Activated T-cell treated with anti-CD3 and anti-CD28 coated beads, Interleukin-2, amount 50 U/mL, for 72 hours (primary cell): ENCODE measurements around the gene PCBP3. TPM values are rescaled to one million over a fixed set of nuclear protein-coding genes. Genes with fewer than 3 reads are reported as not detected.

ENCODE experiments used
- ATAC-seq, 2 donors: fragments of 150-1000 bp; cut with Tn5 transposase; replicated peaks in 1 of 2; 2 replicates each; pipeline ENCODE4 v1.10.0; 2021; ENCODE audit warnings: moderate library complexity in 2 of 2, mild to moderate bottlenecking in 1 of 2
- DNase-seq, 2 donors: peaks; one replicate each; pipeline ENCODE4 v3.0.0; 2021 to 2022; ENCODE audit warnings: mixed read lengths in 1 of 2
- H3K27ac Mint-ChIP-seq: one replicate; pipeline ENCODE4 v1.8.0; 2022; ENCODE audit warnings: mild to moderate bottlenecking, moderate library complexity, mixed read lengths
- H3K27me3 Mint-ChIP-seq: one replicate; pipeline ENCODE4 v1.8.0; 2022; ENCODE audit warnings: low read depth, mixed read lengths
- H3K36me3 Mint-ChIP-seq, 2 donors: one replicate each; pipeline ENCODE4 v1.8.0; 2022; ENCODE audit warnings: mixed read lengths in 2 of 2, mild to moderate bottlenecking in 1 of 2; ENCODE audit not compliant: insufficient read depth in 2 of 2
- H3K4me1 Mint-ChIP-seq: one replicate; pipeline ENCODE4 v1.8.0; 2022; ENCODE audit warnings: low read depth, mixed read lengths
- H3K4me3 Mint-ChIP-seq, 2 donors: one replicate each; pipeline ENCODE4 v1.8.0; 2022; ENCODE audit warnings: mild to moderate bottlenecking in 2 of 2, mixed read lengths in 2 of 2, moderate library complexity in 2 of 2
- H3K9me3 Mint-ChIP-seq, 2 donors: one replicate each; pipeline ENCODE4 v1.8.0; 2022; ENCODE audit warnings: mixed read lengths in 2 of 2
- total RNA-seq, 2 donors: library from RNA; stranded (reverse); gene quantifications; one replicate each; pipeline ENCODE4 v1.2.3, GENCODE V29; 2022

Gene PCBP3
- total RNA-seq, 2 donors from 2014 or later = 20.2 to 24.1 TPM

DNA sequence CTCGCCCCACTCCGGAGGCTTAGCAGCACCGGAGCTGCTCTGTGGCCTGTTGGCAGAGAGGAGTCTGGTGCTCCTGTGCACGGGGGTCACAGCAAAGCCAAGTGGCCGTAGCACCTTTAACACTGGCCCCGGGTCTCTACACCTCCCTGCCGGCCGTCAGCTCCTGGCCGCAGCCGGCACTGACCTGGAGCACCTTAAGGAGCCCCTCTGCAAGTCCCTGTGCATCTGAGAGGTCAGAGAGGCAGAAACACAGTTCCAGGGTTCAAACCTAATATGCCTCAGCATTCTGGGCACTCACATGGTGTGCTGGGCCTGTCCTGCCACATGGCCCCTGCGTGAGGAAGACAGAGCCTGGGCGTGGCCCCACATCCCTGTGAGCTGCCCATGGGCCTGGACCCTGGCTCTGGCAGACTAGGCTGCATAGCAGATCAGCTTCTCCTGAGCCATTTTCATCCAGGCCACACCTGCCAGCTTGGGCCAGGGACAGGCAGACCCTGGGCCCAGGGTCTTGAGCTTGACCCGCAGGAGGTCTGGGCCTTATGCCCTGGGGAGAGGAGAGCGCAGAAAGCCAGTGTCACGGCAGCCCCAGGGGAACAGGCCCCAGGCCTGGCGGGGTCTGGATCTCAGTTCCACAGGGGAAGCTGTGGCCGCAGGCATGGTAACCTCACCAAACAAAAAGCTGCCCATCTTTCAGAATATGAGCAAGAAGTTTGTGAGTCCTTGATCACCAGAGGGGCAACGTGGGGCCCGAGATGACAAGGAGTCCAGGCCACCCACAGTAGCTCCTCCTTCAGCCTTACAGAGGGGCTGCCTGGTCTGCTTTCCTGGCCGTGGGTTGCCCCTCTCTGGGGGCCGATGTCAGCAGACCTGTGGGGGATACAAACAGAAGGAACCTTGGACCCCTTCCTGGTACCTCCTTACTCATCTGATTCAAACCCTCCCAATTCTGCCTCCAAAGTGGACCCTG lies 192.1 kb downstream of the PCBP3 start:
- no peak overlapping the region for H3K4me3 Mint-ChIP-seq
- H3K9me3 Mint-ChIP-seq = peaks cover 0 to 4% of the 10 kb centered on the region in 2 donors
- DNase-seq (no peak), ATAC-seq (no peak)
- no peak overlapping the region for H3K27ac Mint-ChIP-seq
- H3K36me3 Mint-ChIP-seq = peaks cover 3 to 10% of the 10 kb centered on the region in 2 donors
- H3K27me3 Mint-ChIP-seq = no peaks in the 10 kb centered on the region
- H3K4me1 Mint-ChIP-seq = no peaks in the 10 kb centered on the region

DNA sequence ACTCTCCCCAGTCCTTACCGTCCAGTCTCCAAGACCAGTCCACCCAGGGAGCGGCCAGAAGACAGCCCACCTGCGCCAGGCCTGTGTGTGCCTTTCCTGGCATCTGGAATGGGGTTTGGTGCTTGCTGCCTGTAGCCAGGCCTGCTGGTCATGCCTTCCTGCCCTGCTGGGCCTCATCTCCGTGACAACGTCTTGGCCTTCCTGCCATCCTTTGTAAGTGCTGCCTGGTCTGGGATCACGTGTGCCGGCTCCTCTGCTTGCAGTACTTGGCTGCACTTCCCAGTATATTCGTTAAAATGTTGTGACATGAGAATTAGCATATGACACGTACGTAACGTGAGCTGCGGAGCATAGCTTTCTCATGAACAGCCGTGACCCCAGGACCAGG lies 192.7 kb downstream of the PCBP3 start:
- no peak overlapping the region for H3K4me3 Mint-ChIP-seq
- H3K4me1 Mint-ChIP-seq = no peaks in the 10 kb centered on the region
- peaks cover 3 to 7% of the 10 kb centered on the region in 2 donors for H3K9me3 Mint-ChIP-seq
- DNase-seq = no peak
- ATAC-seq = no peak
- peaks cover 7 to 12% of the 10 kb centered on the region in 2 donors for H3K36me3 Mint-ChIP-seq
- no peak overlapping the region for H3K27ac Mint-ChIP-seq
- no peaks in the 10 kb centered on the region for H3K27me3 Mint-ChIP-seq

DNA sequence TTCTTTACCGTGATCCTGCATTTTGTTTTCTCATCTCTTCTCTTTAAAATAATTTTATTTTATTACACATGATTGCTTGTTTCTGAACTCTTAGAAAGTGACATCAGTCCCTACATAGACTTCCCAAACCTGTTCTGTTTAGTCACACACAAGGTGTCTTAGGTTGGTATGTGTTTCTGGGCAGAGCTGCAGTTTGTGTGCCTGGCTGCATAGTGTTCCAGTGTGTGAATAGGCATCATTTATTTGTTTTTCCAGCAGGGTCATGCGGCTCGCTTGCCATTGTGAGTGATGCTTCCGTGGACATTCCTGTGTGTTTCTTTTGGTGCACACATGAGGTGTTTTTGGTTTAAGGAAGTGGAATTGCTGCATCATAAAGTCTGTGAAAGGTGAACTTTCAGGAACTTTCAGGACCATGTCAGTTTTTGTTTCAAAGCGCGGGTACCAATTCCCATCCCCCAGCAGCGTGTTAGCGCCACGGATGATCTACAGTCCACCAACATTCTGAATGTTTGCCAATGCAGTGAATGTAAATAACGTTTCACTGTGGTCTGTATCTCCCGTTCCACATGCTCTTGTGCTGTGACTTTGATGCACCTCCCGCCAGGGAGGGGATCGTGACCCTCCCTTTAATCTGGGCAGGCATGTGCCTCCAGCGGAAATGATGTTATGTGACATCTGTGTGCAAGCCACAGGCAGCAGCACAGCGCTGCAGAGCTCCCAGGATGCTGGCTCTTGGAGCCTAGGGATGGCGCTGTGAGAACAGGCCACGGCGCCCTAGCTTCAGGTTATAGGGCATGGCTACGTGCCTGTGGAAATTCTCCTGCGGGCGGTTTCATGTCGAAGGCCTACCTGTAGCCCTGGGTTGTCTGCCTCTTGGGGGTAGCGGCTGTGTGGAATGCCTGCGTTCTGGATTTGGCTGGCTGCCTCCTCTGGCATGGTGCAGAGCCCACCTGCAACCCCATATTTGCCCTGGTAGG lies 193.5 kb downstream of the PCBP3 start:
- Mint-ChIP-seq H3K4me3 (no peak overlapping the region), H3K9me3 (peaks cover 4 to 12% of the 10 kb centered on the region in 2 donors), H3K27ac (no peak overlapping the region), H3K27me3 (no peaks in the 10 kb centered on the region), H3K36me3 (peaks cover 10 to 12% of the 10 kb centered on the region in 2 donors), H3K4me1 (no peaks in the 10 kb centered on the region)
- ATAC-seq = no peak
- DNase-seq = no peak

DNA sequence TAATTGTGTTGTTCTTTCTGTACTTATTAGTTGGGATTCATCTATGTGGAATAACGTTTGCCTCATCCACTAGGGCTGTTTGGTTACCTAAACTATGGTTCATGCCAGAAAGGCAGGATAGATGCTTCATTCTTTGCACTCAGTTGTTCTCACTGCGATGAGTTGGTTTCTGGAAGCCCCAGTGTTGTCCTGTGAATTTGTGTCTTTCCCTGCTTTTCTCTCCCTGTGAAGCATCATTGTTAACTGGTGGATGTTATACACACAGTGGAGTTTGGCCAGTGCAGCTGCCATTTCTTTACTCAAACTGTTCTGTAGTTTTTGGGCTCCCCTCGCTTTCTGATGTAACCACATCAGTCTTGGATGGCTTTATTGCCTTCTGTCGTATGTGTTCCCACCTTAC lies 194.4 kb downstream of the PCBP3 start:
- ATAC-seq (no peak), DNase-seq (no peak)
- H3K27ac Mint-ChIP-seq = no peak overlapping the region
- no peak overlapping the region for H3K4me3 Mint-ChIP-seq
- peaks cover 4 to 9% of the 10 kb centered on the region in 2 donors for H3K9me3 Mint-ChIP-seq
- no peaks in the 10 kb centered on the region for H3K27me3 Mint-ChIP-seq
- no peaks in the 10 kb centered on the region for H3K4me1 Mint-ChIP-seq
- H3K36me3 Mint-ChIP-seq = peaks cover 7 to 9% of the 10 kb centered on the region in 2 donors

DNA sequence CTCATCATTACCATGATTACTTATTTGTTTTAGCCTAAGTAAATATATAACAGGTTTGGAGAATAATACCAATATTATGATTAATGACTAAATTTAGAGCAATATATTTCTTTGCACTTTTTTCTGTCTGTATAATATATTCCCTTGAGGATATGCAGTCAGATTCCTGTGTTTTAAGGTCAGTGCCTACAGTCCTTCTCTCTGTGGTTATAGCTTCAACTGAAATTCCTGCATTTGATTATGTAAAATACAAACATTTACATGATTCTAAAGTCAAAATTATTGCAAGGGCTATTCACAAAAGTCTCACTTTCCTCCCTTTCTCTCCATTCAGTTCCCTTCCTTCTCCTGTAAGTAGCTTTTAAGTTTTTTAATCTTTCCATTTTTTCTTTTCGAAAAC lies 195.1 kb downstream of the PCBP3 start:
- no peak overlapping the region for H3K27ac Mint-ChIP-seq
- ATAC-seq (no peak), DNase-seq (no peak)
- peaks cover 4 to 9% of the 10 kb centered on the region in 2 donors for H3K9me3 Mint-ChIP-seq
- peaks cover 7 to 9% of the 10 kb centered on the region in 2 donors for H3K36me3 Mint-ChIP-seq
- H3K4me1 Mint-ChIP-seq = no peaks in the 10 kb centered on the region
- H3K4me3 Mint-ChIP-seq = no peak overlapping the region
- no peaks in the 10 kb centered on the region for H3K27me3 Mint-ChIP-seq

DNA sequence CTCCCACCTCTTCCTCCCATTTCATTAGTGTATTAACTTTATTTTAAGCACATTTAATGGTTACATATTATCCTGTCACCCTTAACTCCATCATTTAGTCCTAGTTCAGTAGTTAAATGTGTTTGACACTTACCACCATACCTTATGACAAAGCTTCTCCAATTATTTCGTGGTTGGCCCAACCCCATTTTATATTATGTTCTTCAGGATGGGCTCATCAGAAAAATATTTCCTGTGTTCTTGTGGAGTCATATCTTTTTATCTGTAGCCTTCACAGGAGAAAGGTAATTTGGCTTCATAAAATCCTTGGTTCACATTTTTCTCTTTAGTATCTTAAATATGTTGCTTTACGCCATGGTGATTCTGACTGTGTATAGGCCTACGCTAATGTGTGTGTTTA lies 195.7 kb downstream of the PCBP3 start:
- no peak overlapping the region for H3K4me3 Mint-ChIP-seq
- DNase-seq (no peak), ATAC-seq (no peak)
- no peaks in the 10 kb centered on the region for H3K27me3 Mint-ChIP-seq
- no peak overlapping the region for H3K27ac Mint-ChIP-seq
- no peaks in the 10 kb centered on the region for H3K4me1 Mint-ChIP-seq
- H3K9me3 Mint-ChIP-seq = peaks cover 4 to 9% of the 10 kb centered on the region in 2 donors
- peaks cover 7 to 9% of the 10 kb centered on the region in 2 donors for H3K36me3 Mint-ChIP-seq

DNA sequence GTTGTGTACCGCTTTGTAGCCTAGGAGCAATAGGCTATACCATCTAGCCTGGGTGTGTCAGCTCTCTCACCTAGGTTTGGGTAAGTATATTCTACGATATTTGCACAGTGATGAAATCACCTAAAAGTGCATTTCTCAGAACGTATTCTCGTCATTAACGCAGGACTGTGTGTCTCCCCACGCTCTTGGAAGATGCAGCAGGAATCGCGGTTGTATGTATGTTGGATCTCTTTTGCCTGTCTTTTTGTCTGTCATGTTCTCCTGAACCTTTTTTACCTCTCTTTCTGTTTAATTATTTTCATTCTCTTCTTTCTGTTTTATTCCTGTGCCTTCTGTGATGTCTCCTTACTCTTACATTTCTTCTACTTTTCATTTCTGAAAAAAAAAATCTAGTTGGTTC lies 197.5 kb downstream of the PCBP3 start:
- ATAC-seq (no peak), DNase-seq (no peak)
- peaks cover 7 to 9% of the 10 kb centered on the region in 2 donors for H3K36me3 Mint-ChIP-seq
- no peaks in the 10 kb centered on the region for H3K4me1 Mint-ChIP-seq
- H3K4me3 Mint-ChIP-seq = no peak overlapping the region
- H3K27me3 Mint-ChIP-seq = no peaks in the 10 kb centered on the region
- H3K9me3 Mint-ChIP-seq = peaks cover 4 to 9% of the 10 kb centered on the region in 2 donors
- H3K27ac Mint-ChIP-seq = no peak overlapping the region

DNA sequence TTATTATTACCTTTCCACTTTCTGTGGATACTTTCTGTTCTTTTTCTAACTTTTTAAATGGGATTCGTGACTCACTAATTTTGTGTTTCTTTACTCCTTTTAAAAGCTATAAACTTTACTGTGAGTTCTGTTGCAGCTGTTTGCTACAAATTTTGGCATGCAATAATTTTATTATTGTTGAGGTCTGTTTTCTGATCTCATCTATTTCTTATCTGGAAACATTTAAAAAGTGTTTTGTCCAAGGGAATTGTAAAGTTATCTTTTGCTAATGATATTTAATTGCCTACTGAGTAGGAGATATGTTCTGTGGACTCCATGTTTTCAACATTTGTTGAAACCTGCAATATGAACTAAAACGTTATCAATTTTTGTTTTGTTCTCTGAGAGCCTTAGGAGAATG lies 199.9 kb downstream of the PCBP3 start:
- H3K4me1 Mint-ChIP-seq = peaks cover 9% of the 10 kb centered on the region
- ATAC-seq = no peak
- no peak overlapping the region for H3K4me3 Mint-ChIP-seq
- no peak for DNase-seq
- H3K36me3 Mint-ChIP-seq = peaks cover 7 to 9% of the 10 kb centered on the region in 2 donors
- no peaks in the 10 kb centered on the region for H3K27me3 Mint-ChIP-seq
- peaks cover 4 to 9% of the 10 kb centered on the region in 2 donors for H3K9me3 Mint-ChIP-seq
- H3K27ac Mint-ChIP-seq = no peak overlapping the region

DNA sequence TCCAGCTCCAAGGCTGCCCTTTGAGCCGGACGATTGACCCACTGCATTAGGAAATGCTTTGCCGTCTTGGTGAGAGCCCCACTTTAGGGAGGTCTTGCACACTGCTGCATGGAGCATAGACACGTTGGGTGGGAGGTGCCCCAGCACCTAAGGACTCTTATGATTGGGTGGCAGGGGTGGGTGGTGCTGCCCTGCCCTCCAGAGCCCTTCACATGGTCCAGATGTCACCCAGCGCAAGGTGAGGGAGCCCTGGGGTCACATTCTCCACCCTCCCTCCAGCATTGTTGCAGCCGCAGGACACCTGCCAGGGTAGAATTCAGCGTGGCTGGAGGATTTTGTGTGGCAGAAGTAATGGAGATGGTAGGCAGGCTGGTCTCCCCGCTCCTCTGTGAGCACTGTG lies 200.7 kb downstream of the PCBP3 start:
- H3K4me3 Mint-ChIP-seq = no peak overlapping the region
- H3K9me3 Mint-ChIP-seq = peaks cover 4 to 9% of the 10 kb centered on the region in 2 donors
- no peak for ATAC-seq
- H3K4me1 Mint-ChIP-seq = peaks cover 13% of the 10 kb centered on the region
- H3K27ac Mint-ChIP-seq = no peak overlapping the region
- H3K36me3 Mint-ChIP-seq = peaks cover 7 to 9% of the 10 kb centered on the region in 2 donors
- H3K27me3 Mint-ChIP-seq = no peaks in the 10 kb centered on the region
- DNase-seq = no peak

DNA sequence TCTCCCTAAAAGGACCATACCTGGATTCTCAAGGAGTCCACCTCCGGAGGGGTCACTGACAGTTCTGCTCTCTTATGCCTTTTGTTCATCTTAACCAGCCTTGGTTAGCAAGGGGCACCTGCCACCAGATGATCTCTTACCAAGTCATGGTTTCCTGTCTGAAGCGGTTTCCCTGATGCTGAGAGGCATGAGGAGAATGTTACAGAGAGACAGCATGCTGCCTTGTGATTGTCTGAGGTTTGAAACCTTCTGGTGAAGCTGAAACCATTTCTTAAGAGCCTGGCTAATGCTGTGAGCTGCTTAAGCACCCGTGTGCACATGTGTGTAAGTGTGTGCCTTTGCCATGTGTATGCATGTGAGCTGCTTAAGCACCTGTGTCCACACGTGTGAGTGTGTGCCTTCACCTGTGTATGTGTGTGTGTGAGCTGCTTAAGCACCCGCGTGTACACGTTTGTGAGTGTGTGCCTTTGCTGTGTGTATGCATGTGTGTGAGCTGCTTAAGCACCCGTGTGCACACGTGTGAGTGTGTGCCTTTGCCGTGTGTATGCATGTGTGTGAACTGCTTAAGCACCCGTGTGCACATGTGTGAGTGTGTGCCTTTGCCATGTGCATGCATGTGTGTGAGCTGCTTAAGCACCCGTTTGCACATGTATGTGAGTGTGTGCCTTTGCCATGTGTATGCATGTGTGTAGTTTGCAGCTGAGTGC lies 201.7 kb downstream of the PCBP3 start:
- no peak overlapping the region for H3K27ac Mint-ChIP-seq
- peaks cover 13% of the 10 kb centered on the region for H3K4me1 Mint-ChIP-seq
- ATAC-seq (peak in 1 of 2 donors; percentile 47), DNase-seq (no peak)
- peaks cover 4 to 9% of the 10 kb centered on the region in 2 donors for H3K9me3 Mint-ChIP-seq
- H3K4me3 Mint-ChIP-seq = no peak overlapping the region
- peaks cover 7 to 9% of the 10 kb centered on the region in 2 donors for H3K36me3 Mint-ChIP-seq
- H3K27me3 Mint-ChIP-seq = no peaks in the 10 kb centered on the region

DNA sequence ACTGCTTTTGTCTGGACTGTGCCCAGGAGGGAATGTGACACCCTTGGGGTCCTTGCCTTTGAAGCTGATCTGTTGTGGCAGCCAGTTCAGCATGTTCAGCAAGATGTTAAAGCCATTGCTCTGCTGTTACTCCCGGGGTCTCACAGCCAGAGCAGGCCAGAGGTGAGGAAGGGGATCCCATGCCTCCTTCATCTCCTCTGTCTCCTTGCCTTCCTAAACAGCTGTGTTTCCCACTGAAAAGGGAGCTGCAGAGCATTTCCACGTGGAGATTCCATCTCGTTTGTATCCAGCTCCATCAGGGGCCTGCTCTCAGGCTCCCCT lies 202.2 kb downstream of the PCBP3 start:
- Mint-ChIP-seq H3K9me3 (peaks cover 4 to 9% of the 10 kb centered on the region in 2 donors), H3K4me3 (no peak overlapping the region), H3K27me3 (no peaks in the 10 kb centered on the region), H3K36me3 (peaks cover 7% of the 10 kb centered on the region in 2 donors), H3K27ac (no peak overlapping the region), H3K4me1 (peaks cover 13% of the 10 kb centered on the region)
- DNase-seq = no peak
- ATAC-seq = no peak

DNA sequence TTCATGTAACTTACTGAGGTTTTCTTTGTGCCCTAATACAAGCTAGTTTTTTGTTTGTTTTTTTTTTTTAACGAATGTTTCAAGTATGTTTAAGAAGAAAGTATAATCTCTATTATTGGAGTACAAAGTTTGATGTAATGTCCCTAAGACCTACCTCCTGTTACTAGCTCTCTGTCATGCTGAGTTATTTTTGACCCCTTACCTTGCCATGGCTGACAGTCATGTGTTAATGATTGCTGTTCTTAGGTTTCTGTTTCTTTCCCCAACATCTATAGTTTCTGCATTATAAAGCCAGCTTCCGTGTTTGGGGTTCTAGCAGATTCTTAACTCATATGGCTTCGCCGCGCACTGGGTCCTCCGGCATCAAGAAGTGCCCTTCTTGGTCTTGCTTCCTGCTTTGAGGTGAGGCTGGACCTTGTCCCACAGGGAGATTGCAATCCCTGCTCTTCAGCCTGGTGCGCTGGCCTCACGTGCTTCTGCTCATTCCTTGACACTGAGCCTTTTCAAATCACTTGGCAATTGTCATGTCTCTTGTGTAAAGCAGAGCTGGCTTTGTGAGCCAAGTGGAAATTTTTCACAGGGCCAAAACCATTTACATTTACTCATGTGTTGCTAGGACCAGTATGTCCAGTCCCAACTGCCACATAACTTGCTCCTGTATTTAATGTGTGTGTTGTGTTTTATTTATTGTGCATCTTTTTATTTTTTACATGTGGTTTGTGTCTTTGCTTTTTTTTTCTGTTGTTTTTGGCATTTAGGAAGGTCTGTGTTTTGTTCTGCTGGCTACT lies 203.0 kb downstream of the PCBP3 start:
- Mint-ChIP-seq H3K27me3 (no peaks in the 10 kb centered on the region), H3K27ac (no peak overlapping the region), H3K36me3 (peaks cover under 1 to 6% of the 10 kb centered on the region in 2 donors)

More for the DNA sequence above, 203.0 kb downstream of the PCBP3 start:
- Mint-ChIP-seq H3K4me1 (peaks cover 13% of the 10 kb centered on the region), H3K4me3 (no peak overlapping the region), H3K9me3 (peaks cover 0 to 5% of the 10 kb centered on the region in 2 donors)
- DNase-seq (no peak), ATAC-seq (no peak)
